ENCODE data around the gene ZNF580.

DNA sequence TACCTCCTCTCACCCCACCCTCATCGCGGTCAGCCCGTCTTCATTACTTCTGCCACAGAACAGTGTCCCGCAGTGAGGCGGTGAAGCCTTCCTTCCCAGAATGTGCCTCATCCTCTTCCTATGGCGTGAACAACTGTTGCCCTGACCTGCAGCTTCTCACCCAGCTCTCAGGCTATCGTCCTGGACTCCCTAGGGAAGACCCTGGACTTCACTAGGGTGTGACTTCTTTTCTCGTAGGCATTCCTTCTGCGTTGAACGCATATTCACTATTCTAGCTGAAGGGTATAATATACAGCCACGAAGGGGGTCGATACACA, 34.4 kb upstream of the ZNF580 start:
- TF ChIP-seq ESRRG (CRISPR knock-in tag; IDR thresholded peaks at IDR 0.05) (no peak), PATZ1 (CRISPR knock-in tag; IDR thresholded peaks at IDR 0.05; ENCODE audit: borderline replicate concordance) (no peak), ZNF565 (CRISPR knock-in tag; conservative IDR thresholded peaks at IDR 0.05; ENCODE audit: low read depth) (no peak), RARB (CRISPR knock-in tag; IDR thresholded peaks at IDR 0.05) (no peak), ZFP30 (CRISPR knock-in tag; IDR thresholded peaks at IDR 0.05) (no peak), TOX (CRISPR knock-in tag; IDR thresholded peaks at IDR 0.05; ENCODE audit: borderline replicate concordance) (no peak), CSDC2 (CRISPR knock-in tag; IDR thresholded peaks at IDR 0.05) (no peak), ZC3H10 (CRISPR knock-in tag; IDR thresholded peaks at IDR 0.05) (no peak), SNAI2 (CRISPR knock-in tag; IDR thresholded peaks at IDR 0.05) (no peak), PPARA (CRISPR knock-in tag; IDR thresholded peaks at IDR 0.05; ENCODE audit: borderline replicate concordance) (no peak), ISL1 (CRISPR knock-in tag; IDR thresholded peaks at IDR 0.05) (no peak), CREB5 (CRISPR knock-in tag; IDR thresholded peaks at IDR 0.05; ENCODE audit: low read depth) (no peak)
- TF ChIP-seq, protein P1, sequence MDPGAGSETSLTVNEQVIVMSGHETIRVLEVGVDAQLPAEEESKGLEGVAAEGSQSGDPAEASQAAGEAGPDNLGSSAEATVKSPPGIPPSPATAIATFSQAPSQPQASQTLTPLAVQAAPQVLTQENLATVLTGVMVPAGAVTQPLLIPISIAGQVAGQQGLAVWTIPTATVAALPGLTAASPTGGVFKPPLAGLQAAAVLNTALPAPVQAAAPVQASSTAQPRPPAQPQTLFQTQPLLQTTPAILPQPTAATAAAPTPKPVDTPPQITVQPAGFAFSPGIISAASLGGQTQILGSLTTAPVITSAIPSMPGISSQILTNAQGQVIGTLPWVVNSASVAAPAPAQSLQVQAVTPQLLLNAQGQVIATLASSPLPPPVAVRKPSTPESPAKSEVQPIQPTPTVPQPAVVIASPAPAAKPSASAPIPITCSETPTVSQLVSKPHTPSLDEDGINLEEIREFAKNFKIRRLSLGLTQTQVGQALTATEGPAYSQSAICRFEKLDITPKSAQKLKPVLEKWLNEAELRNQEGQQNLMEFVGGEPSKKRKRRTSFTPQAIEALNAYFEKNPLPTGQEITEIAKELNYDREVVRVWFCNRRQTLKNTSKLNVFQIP (CRISPR knock-in tag; IDR thresholded peaks at IDR 0.05; ENCODE audit: borderline replicate concordance, low read depth), result no peak
